ENCODE results near the gene CHRNG.
"Not testable (repeated sequence)": the region's sequence is repeated elsewhere in the genome, so short reads cannot be mapped to it uniquely, and the experiment has no call there.

CHRNG gene

DNA sequence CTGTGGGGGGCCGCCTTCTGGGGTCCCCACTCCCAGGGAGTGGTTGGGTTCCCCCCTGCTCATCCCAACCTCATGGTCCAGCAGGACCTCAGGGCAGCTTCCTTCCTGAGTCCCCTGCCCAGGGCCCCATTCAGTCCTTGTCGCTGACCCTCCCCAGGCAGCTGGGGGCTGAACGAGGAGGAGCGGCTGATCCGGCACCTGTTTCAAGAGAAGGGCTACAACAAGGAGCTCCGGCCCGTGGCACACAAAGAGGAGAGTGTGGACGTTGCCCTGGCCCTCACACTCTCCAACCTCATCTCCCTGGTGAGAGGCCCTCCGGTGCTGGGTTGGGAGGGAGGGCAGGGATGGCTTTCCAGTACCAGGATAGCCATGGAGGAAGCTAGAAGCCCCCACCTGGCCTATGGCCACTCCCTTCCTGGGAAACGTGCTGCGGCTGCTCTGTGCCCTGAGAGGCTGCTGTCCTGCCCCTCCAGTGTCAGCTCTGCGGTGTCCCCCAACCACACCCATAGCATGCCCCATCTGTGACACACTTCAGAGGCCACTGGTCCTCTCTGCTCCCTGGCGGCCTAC, 13.0 kb upstream of the CHRNG start:
- no peak overlapping the region for H3K4me3 ChIP-seq (ENCODE audit: low read depth, low read length)

DNA sequence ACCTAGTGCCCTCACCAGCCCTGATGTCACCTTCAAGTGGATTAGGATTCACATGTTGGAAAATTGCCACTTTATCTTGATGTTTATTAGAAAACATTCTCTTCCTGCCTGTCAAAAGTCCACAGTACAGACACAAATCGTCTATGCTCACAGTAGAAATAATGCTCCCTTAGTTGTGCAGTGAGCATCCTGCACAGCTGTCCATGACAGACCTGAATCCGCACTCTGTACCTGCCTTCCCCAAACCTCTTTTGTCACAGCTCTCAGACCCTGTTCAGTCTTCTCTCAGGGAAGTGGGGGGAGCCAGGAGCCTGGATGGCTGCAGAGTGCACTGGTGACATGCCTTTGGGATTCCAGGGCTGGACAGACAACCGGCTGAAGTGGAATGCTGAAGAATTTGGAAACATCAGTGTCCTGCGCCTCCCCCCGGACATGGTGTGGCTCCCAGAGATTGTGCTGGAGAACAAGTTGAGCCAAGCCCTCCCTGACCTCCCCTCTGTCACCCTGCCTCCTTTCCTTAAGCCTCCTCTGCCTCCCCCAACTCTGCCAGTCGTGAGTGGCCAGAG, 11.5 kb upstream of the CHRNG start:
- no peak overlapping the region for H3K4me3 ChIP-seq (ENCODE audit: low read depth, low read length)

GRCh38 chr2:232528746-232529460, 10.6 kb upstream of the CHRNG start:
- H3K4me3 ChIP-seq (ENCODE audit: low read depth, low read length): no peak overlapping the region

DNA sequence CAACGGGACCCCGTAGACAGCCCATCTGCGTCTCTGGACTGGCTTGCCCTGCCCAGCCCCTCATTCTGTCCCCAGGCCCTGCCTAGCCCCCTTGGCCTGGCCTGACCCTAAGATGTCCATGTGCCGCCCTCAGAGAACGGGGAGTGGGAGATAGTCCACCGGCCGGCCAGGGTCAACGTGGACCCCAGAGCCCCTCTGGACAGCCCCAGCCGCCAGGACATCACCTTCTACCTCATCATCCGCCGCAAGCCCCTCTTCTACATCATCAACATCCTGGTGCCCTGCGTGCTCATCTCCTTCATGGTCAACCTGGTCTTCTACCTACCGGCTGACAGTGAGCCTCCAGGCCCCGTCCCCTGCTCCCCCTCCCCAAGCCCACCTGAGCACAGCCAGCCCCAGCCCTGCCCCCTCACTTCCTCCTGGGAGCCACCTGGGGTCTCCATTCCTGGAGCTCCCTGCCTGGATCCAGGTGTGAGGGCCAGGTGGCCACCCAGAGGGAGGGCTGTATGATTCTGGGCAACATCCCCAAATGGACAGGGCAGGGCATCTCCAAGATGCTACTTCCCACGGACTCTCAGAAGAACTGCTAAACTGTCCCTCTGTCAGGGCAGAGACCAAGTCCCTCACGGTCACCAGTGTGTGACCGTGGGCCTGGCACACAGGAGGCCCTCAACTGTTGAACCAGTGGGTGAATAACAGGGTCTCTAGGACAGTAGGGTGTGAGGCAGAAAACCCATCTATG, 9.5 kb upstream of the CHRNG start:
- no peak overlapping the region for H3K4me3 ChIP-seq (ENCODE audit: low read depth, low read length)

GRCh38 chr2:232530626-232531260, 8.7 kb upstream of the CHRNG start:
- H3K4me3 ChIP-seq (ENCODE audit: low read depth, low read length): no peak overlapping the region

DNA sequence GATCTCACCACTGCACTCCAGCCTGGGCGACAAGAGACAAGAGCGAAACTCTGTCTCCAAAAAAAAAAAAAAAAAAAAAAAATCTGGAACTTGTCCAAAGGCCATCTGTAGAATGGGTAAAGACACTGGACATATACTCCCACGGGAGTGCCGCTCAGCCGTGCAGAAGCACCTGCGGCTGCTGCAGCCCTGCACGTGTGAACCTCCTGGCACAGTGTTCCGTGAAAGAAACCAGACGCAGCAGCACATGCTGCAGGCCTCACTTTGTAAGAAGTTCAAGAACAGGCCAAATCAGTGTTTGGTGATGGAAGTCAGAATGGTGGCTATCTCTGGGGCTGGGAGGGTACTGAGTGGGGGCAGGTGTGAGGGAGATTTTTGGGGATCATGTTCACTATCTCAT, 7.1 kb upstream of the CHRNG start:
- H3K4me3 ChIP-seq (ENCODE audit: low read depth, low read length): no peak overlapping the region

GRCh38 chr2:232532821-232533220, 6.7 kb upstream of the CHRNG start:
- H3K4me3 ChIP-seq (ENCODE audit: low read depth, low read length): not testable (repeated sequence)

GRCh38 chr2:232533944-232534710, 5.4 kb upstream of the CHRNG start:
- no peak overlapping the region for H3K4me3 ChIP-seq (ENCODE audit: low read depth, low read length)

GRCh38 chr2:232534940-232535651, 4.4 kb upstream of the CHRNG start:
- H3K4me3 ChIP-seq (ENCODE audit: low read depth, low read length): no peak overlapping the region

DNA sequence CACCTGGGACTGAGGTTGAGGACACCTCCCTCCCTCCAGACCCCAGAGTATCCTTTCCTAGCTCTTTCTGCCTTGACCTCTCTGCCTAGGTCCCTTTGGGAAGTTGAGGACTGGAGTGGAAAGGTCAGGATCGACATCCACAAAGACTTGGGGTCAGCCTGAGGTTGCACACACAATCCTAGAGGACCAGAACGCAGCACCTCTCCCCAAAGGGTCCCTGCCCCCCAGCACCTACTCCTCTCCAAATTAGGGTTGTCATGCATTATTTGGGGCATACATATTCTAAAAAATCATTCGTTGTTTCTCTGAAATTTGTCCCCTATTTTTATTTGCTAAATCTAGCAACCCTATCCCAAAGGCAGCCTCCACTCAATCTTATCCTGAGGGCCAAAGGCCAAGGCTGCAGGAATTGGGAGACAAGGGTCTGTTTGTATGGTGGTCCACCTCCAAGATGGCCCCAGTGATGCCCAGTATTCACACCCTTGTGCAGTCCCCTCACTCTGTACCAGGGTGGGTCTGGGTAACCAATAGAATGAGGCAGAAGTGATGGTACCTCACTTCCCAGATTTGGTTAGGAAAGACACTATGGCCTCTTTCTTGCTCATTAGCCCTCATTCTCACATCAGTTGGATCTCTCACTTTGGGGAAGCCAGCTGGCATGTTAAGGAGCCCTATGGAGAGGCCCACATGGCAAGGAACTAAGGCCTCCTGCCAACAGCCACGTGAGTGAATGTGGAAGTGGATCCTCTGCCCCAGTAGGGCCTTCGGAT, 3.5 kb upstream of the CHRNG start:
- no peak overlapping the region for H3K4me3 ChIP-seq (ENCODE audit: low read depth, low read length)

DNA sequence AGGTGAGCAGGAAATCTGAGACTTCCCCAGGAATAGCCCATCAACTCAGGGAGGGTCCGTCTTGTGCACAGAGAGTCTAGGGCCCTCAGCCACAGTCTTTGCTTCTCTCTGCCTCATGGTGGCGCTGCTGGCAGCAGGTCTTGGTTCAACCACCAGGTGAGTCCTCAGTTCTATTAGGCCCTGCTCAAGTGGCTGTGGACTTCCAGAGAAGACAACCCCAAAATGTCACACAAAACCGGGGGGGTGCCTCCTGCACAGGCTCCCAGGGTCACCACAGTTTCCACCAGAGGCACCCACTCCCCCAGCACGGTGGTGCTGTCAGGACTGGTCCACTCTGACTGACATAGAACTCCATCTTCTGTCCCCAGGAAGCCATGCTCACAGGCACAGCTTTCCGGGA, 2.4 kb upstream of the CHRNG start:
- H3K4me3 ChIP-seq (ENCODE audit: low read depth, low read length): no peak overlapping the region

- H3K4me3 ChIP-seq (ENCODE audit: low read depth, low read length): no peak overlapping the region
These were observed 2.0 kb upstream of the CHRNG start for GRCh38 chr2:232537499-232537898.

DNA sequence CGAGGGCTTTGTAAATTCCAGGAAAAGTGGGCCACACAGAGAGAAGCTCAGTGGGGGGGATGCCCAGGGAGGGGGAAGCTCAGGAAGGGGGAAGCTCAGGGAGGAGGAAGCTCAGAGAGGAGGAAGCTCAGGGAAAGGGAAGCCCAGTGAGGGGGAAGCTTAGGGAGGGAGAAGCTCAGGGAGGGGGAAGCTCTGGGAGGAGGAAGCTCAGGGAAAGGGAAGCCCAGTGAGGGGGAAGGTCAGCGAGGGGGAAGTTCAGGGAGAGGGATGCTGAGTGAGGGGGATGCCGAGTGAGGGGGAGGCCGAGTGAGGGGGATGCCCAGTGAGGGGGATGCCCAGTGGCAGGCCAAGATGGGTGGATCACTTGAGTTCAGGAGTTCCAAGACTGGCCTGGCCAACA, 821 bp upstream of the CHRNG start:
- H3K4me3 ChIP-seq (ENCODE audit: low read depth, low read length): no peak overlapping the region

GRCh38 chr2:232540441-232541041, 1.0 kb downstream of the CHRNG start:
- H3K4me3 ChIP-seq (ENCODE audit: low read depth, low read length): no peak overlapping the region

DNA sequence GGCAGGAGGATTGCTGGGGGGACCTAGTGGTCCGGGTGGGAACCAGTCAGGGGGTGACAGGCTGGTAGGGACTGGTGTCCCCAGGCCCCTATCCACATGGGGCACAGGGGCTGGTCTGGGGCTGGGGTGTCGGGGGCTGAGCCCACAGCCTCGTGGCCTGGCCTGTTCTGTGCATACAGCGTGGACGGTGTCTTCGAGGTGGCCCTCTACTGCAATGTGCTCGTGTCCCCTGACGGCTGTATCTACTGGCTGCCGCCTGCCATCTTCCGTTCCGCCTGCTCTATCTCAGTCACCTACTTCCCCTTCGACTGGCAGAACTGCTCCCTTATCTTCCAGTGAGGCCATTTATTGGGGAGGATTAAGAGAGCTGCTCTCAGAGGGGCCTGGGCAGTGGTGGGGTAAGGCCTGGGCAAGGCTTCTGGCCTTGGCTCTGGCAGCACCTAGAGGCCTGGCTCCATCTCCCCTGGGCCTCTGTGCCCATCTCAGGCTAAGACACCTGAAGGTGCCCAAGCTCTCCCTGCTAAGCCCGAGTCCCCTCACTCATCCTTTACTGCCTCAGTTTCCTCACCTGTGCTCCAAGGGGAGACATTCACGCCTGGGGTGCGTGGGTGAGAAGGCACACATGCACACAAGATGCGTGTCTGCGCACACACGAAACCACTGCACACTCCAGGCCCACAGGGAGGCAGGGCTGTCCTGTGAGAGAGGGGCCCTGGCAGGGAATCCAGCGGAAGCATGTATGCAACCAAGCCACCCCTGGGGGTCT, 1.9 kb downstream of the CHRNG start:
- no peak overlapping the region for H3K4me3 ChIP-seq (ENCODE audit: low read depth, low read length)

DNA sequence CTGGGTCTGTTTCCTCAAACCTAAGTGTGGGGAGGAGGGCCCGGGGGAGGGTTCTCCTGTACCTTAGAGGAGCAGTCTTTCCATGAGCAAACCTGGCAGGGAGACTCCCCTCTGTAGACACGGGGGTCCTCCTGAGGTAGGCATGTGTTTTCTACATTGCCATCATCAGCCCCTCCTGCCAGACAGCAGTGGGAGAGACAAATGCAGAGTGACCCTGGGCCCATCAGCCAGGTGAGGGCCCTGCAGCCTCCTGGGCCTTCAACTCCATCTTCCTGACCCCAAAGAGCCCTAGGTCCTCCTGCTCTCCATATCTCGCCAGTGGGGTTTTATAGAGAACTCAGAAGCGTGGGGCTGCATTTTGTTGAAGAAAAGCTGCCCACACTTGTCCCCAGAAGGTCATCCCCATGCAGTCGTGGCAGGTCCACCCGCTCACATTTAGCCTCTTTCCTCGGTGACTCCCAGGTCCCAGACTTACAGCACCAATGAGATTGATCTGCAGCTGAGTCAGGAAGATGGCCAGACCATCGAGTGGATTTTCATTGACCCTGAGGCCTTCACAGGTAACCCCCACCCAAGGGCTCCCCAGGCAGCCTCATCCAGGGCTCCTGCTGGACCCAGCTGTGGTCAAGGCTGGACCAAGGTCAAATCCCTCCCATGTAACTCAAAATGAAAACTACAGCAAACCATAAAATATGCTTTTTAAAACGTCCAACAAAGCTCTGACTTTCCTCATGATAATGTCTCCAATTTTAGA, 2.6 kb downstream of the CHRNG start:
- no peak overlapping the region for H3K4me3 ChIP-seq (ENCODE audit: low read depth, low read length)

- no peak overlapping the region for H3K4me3 ChIP-seq (ENCODE audit: low read depth, low read length)
These were observed 3.4 kb downstream of the CHRNG start for GRCh38 chr2:232542715-232543467.

Data from iPS-11a (cell line).